Measurements from ENCODE around the gene ADD1.
A peak's percentile ranks its signal among the peaks of the same experiment; 100 is the strongest.

Gene ADD1

GRCh38 chr4:2946812-2947600 is 103.4 kb downstream of the ADD1 start:
- no peak overlapping the region for H3K4me3 ChIP-seq (ENCODE audit: low read depth, low read length)
- no peak for TF ChIP-seq CTCF (conservative IDR thresholded peaks at IDR 0.05; ENCODE audit: low read depth, low read length)
- DNase-seq (ENCODE audit: low read depth): no peak

- H3K4me3 ChIP-seq (ENCODE audit: low read depth, low read length): no peak overlapping the region
- TF ChIP-seq CTCF (conservative IDR thresholded peaks at IDR 0.05; ENCODE audit: low read depth, low read length): no peak
- no peak for DNase-seq (ENCODE audit: low read depth)
These were observed 104.3 kb downstream of the ADD1 start for GRCh38 chr4:2947926-2948325.

GRCh38 chr4:2948895-2949781 is 105.5 kb downstream of the ADD1 start:
- TF ChIP-seq CTCF (conservative IDR thresholded peaks at IDR 0.05; ENCODE audit: low read depth, low read length): peak; percentile 56
- DNase-seq (ENCODE audit: low read depth): no peak
- no peak overlapping the region for H3K4me3 ChIP-seq (ENCODE audit: low read depth, low read length)

- DNase-seq (ENCODE audit: low read depth): no peak
- TF ChIP-seq CTCF (conservative IDR thresholded peaks at IDR 0.05; ENCODE audit: low read depth, low read length): no peak
- no peak overlapping the region for H3K4me3 ChIP-seq (ENCODE audit: low read depth, low read length)
These were observed 106.1 kb downstream of the ADD1 start for GRCh38 chr4:2949782-2950125.

- no peak overlapping the region for H3K4me3 ChIP-seq (ENCODE audit: low read depth, low read length)
- TF ChIP-seq CTCF (conservative IDR thresholded peaks at IDR 0.05; ENCODE audit: low read depth, low read length): no peak
- no peak for DNase-seq (ENCODE audit: low read depth)
These were observed 106.8 kb downstream of the ADD1 start for GRCh38 chr4:2950221-2950989.

GRCh38 chr4:2953496-2953895 is 109.9 kb downstream of the ADD1 start:
- no peak for TF ChIP-seq CTCF (conservative IDR thresholded peaks at IDR 0.05; ENCODE audit: low read depth, low read length)
- no peak overlapping the region for H3K4me3 ChIP-seq (ENCODE audit: low read depth, low read length)
- no peak for DNase-seq (ENCODE audit: low read depth)
